ENCODE results near the gene FARP2.

FARP2 gene

DNA sequence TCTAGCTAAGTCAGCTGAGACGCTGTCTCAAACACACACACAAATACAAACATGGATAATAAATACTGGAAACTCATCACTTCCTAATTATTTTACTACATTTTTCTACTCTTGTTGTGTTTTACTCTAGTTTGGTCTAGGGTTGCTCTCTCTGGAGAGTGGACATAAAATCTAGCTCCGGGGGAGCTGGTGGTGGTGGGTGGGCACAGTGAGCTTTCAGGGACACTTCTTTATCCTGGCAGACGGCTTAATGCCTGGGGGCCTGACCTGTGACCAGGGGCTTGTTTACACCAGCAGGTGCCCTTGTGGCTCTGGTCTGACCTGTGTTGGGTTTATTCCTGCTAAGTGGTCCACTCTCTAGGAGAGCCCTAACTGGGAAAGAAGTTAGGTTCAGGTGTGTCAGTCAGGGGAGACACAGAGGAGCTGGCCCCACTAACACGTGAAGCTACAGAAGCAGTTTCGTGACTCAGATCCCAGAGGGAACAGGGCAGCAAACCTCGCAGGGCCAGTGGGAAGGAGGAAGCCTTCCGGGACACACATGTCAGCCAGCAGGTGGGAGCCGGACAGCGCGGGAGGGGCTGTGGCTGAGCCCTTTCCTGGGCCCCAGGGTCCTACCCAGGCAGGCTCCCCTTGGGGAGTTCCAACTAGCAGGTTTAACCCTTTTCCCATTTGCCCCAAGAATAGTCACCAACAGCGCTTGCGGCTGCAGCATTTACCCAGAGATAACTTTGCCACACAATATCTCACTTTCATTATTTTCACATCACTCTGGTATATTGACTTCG is 180.0 kb downstream of the FARP2 start:
- no peak overlapping the region for H3K27ac ChIP-seq
- no peak for TF ChIP-seq ZFX (IDR thresholded peaks at IDR 0.05; ENCODE audit: borderline replicate concordance)
- TF ChIP-seq CTCF (IDR thresholded peaks at IDR 0.05), result no peak

- H3K27ac ChIP-seq, result no peak overlapping the region
- no peak for TF ChIP-seq CTCF (IDR thresholded peaks at IDR 0.05)
- TF ChIP-seq ZFX (IDR thresholded peaks at IDR 0.05; ENCODE audit: borderline replicate concordance), result no peak
Measured at GRCh38 chr2:241538838-241539615, 182.9 kb downstream of the FARP2 start.

- H3K27ac ChIP-seq, result no peak overlapping the region
- TF ChIP-seq CTCF (IDR thresholded peaks at IDR 0.05) (no peak), ZFX (IDR thresholded peaks at IDR 0.05; ENCODE audit: borderline replicate concordance) (no peak)
Measured at GRCh38 chr2:241539616-241540374, 183.7 kb downstream of the FARP2 start.

- no peak overlapping the region for H3K27ac ChIP-seq
- no peak for TF ChIP-seq CTCF (IDR thresholded peaks at IDR 0.05)
- no peak for TF ChIP-seq ZFX (IDR thresholded peaks at IDR 0.05; ENCODE audit: borderline replicate concordance)
Measured at GRCh38 chr2:241540401-241540770, 184.3 kb downstream of the FARP2 start.

DNA sequence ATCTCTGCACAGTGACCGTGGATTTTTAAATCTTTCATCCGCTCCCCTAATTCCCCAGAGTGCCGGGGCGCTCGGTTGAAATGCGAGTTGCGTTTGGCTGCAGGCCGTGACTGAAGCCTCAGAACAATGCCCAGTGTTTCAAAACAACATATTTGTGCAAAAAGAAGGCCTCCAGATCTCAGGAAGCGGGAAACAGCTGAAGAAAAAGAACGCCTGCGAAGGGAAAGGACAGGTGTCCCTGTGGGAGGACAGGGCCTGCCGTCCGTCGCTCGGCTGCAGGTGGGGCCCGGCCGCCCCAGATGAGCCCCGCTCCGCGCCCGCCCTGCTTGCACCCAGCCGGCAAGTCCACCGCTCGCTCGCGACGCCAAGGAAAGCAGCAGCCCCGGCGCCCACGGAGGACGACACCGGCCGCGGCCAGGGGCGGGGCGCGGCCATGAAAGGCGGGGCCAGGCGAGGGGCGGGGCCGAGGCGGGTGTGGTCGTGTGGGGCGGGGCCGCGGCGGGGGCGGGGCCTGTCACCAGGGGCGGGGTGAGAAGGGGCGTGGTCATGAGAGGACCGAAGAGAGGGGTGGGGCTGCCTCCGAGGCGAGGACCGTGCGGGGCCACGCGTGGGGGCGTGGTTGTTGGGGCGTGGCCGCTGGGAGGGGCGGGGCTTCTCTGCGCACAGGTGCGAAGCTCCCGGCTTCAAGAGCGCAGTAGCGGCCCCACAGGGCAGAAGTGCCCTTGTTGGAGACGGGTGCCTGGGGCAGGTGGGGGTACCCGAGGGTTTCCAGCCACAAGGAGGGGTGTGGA is 184.9 kb downstream of the FARP2 start:
- H3K27ac ChIP-seq, result no peak overlapping the region
- TF ChIP-seq CTCF (IDR thresholded peaks at IDR 0.05) (no peak), ZFX (IDR thresholded peaks at IDR 0.05; ENCODE audit: borderline replicate concordance) (no peak)

GRCh38 chr2:241541564-241542277 is 185.6 kb downstream of the FARP2 start:
- TF ChIP-seq ZFX (IDR thresholded peaks at IDR 0.05; ENCODE audit: borderline replicate concordance), result no peak
- no peak for TF ChIP-seq CTCF (IDR thresholded peaks at IDR 0.05)
- H3K27ac ChIP-seq, result no peak overlapping the region
